GM23338 (cell line): ENCODE data around the gene SDR39U1. TPM values are rescaled to one million over a fixed set of nuclear protein-coding genes. Genes with fewer than 3 reads are reported as not detected.

Experiments
- ATAC-seq: fragments of 200-7000 bp; cut with Tn5 transposase; 3 replicates; pipeline ENCODE4 v1.9.1; 2020
- DNase-seq: peaks from one replicate; pipeline ENCODE4 v3.0.0-alpha.2; 2015; ENCODE audit warnings: low spot score
- H2AFZ ChIP-seq: fragments of 200-600 bp; sonication (generic); 2 replicates; pipeline ENCODE4 v1.8.0; 2016; ENCODE audit warnings: antibody characterized with exemption, mild to moderate bottlenecking, moderate library complexity
- H3F3A ChIP-seq: fragments of 200-600 bp; sonication (generic); replicated peaks from 2 replicates; pipeline ENCODE4 v1.8.0; 2017; ENCODE audit warnings: antibody characterized with exemption, mixed run types, low read depth
- H3K27ac ChIP-seq: fragments of 200-600 bp; sonication (generic); 2 replicates; pipeline ENCODE4 v1.6.1; 2016; ENCODE audit warnings: low read depth
- H3K27me3 ChIP-seq: fragments of 200-600 bp; sonication (generic); 2 replicates; pipeline ENCODE4 v1.8.0; 2016; ENCODE audit warnings: mild to moderate bottlenecking, mixed run types, moderate library complexity; ENCODE audit not compliant: insufficient read depth
- H3K36me3 ChIP-seq: fragments of 200-600 bp; sonication (generic); 2 replicates; pipeline ENCODE4 v1.8.0; 2016; ENCODE audit warnings: mild to moderate bottlenecking; ENCODE audit not compliant: insufficient read depth
- H3K4me1 ChIP-seq: fragments of 200-600 bp; sonication (generic); 2 replicates; pipeline ENCODE4 v1.8.0; 2016; ENCODE audit warnings: mild to moderate bottlenecking, moderate library complexity; ENCODE audit not compliant: insufficient read depth
- H3K4me2 ChIP-seq: fragments of 200-600 bp; sonication (generic); 2 replicates; pipeline ENCODE4 v1.7.1; 2017; ENCODE audit warnings: mixed run types
- H3K4me3 ChIP-seq: fragments of 200-600 bp; sonication (generic); 2 replicates; pipeline ENCODE4 v1.6.1; 2016; ENCODE audit warnings: mixed run types
- H3K79me2 ChIP-seq: fragments of 200-600 bp; sonication (generic); replicated peaks from 2 replicates; pipeline ENCODE4 v1.8.0; 2017; ENCODE audit warnings: mild to moderate bottlenecking; ENCODE audit not compliant: insufficient read depth
- H3K9me2 ChIP-seq: fragments of 200-600 bp; sonication (generic); 2 replicates; pipeline ENCODE4 v1.8.0; 2017; ENCODE audit not compliant: insufficient read depth
- H4K20me1 ChIP-seq: fragments of 200-600 bp; sonication (generic); replicated peaks from 2 replicates; pipeline ENCODE4 v1.8.0; 2017; ENCODE audit warnings: mild to moderate bottlenecking; ENCODE audit not compliant: insufficient read depth
- H3K27ac Mint-ChIP-seq: 2 replicates; pipeline ENCODE4 v1.8.0; 2020; ENCODE audit warnings: inconsistent platforms, mild to moderate bottlenecking, moderate library complexity, mixed read lengths
- H3K27me3 Mint-ChIP-seq: 3 replicates; pipeline ENCODE4 v1.8.0; 2022; ENCODE audit warnings: low read depth, mild to moderate bottlenecking, moderate library complexity, mixed read lengths, inconsistent platforms; ENCODE audit not compliant: insufficient read depth, poor library complexity
- H3K36me3 Mint-ChIP-seq: 3 replicates; pipeline ENCODE4 v1.8.0; 2021; ENCODE audit warnings: low read depth, mild to moderate bottlenecking, inconsistent platforms, moderate library complexity, mixed read lengths
- H3K4me1 Mint-ChIP-seq: 3 replicates; pipeline ENCODE4 v1.8.0; 2020; ENCODE audit warnings: mild to moderate bottlenecking, inconsistent platforms, mixed read lengths
- H3K4me3 Mint-ChIP-seq: 3 replicates; pipeline ENCODE4 v1.8.0; 2021; ENCODE audit warnings: moderate library complexity, mild to moderate bottlenecking, inconsistent platforms, mixed read lengths
- H3K9me3 Mint-ChIP-seq: 3 replicates; pipeline ENCODE4 v1.8.0; 2020; ENCODE audit warnings: moderate library complexity, mild to moderate bottlenecking, inconsistent platforms, mixed read lengths
- CREB1 ChIP-seq: fragments of 250-450 bp; sonication (Bioruptor Pico); IDR thresholded peaks from 2 replicates; pipeline ENCODE4 v1.5.0; 2020; ENCODE audit warnings: low read depth, mild to moderate bottlenecking, moderate library complexity
- JUNB ChIP-seq: IDR thresholded peaks from one replicate; pipeline ENCODE4 v1.6.1; 2016; ENCODE audit warnings: antibody characterized with exemption; ENCODE audit not compliant: unreplicated experiment
- NANOG ChIP-seq: IDR thresholded peaks from 2 replicates; pipeline ENCODE4 v1.6.1; 2016; ENCODE audit warnings: antibody characterized with exemption, borderline replicate concordance
- POLR2AphosphoS5 ChIP-seq: IDR thresholded peaks from 2 replicates; pipeline ENCODE4 v1.6.1; 2016; ENCODE audit warnings: antibody characterized with exemption, low read depth
- STAT1 ChIP-seq: IDR thresholded peaks from one replicate; pipeline ENCODE4 v1.6.1; 2016; ENCODE audit warnings: antibody characterized with exemption; ENCODE audit not compliant: unreplicated experiment
- ZNF114 ChIP-seq: fragments of 250-450 bp; sonication (Bioruptor Pico); IDR thresholded peaks from 2 replicates; pipeline ENCODE4 v1.5.0; 2020; ENCODE audit warnings: mild to moderate bottlenecking, moderate library complexity
- ZNF331 ChIP-seq: fragments of 250-450 bp; sonication (Bioruptor Pico); IDR thresholded peaks from 2 replicates; pipeline ENCODE4 v1.5.0; 2020; ENCODE audit warnings: low read depth, mild to moderate bottlenecking, moderate library complexity
- polyA plus RNA-seq: library from polyadenylated mRNA; unstranded; fragments of >200 nt; fragmentation: Nextera tagmentation; extraction: Ambion mirVana; gene quantifications from 2 replicates; pipeline ENCODE4 v1.2.1, GENCODE V29; 2016
- total RNA-seq: library from RNA; depleted of rRNA; stranded (reverse); fragments of >200 nt; shearing (Covaris generic); gene quantifications from 2 replicates; pipeline ENCODE4 v1.2.3, GENCODE V29; 2014
- TF ChIP-seq, protein P1 (sequence below): IDR thresholded peaks from one replicate; pipeline ENCODE4 v1.6.1; 2018; ENCODE audit warnings: antibody characterized with exemption; ENCODE audit not compliant: unreplicated experiment
- TF ChIP-seq, protein P2 (sequence below): fragments of 250-450 bp; sonication (Bioruptor Pico); IDR thresholded peaks from 2 replicates; pipeline ENCODE4 v1.5.0; 2020; ENCODE audit warnings: mild to moderate bottlenecking, moderate library complexity
- TF ChIP-seq, protein P3 (sequence below): IDR thresholded peaks from 2 replicates; pipeline ENCODE4 v1.6.1; 2016; ENCODE audit warnings: antibody characterized with exemption

The SDR39U1 gene
- total and polyA plus RNA-seq, 2 experiments from 2014 or later = 22.9 to 66.5 TPM

DNA sequence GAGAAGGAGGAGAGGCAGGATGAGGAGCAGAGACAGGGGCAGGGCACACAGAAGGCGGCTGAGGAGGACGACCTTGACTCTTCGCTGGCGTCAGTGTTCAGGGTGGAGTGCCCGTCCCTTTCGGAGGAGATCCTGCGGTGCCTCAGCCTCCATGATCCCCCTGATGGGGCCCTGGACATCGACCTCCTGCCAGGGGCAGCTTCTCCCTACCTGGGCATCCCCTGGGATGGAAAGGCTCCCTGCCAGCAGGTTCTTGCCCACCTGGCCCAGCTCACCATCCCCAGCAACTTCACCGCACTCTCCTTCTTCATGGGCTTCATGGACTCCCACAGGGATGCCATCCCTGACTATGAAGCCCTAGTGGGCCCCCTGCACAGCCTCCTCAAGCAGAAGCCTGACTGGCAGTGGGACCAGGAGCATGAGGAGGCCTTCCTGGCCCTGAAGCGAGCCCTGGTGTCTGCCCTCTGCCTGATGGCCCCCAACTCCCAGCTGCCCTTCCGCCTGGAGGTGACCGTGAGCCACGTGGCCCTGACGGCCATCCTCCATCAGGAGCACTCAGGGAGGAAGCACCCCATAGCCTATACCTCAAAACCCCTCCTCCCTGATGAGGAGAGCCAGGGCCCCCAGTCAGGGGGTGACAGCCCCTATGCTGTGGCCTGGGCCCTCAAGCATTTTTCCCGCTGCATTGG is 27.7 kb downstream of the SDR39U1 start:
- Histone ChIP-seq H3F3A (no peaks in the 10 kb centered on the region), H3K4me1 (no peaks in the 10 kb centered on the region), H3K4me2 (no peak overlapping the region), H4K20me1 (no peaks in the 10 kb centered on the region), H3K79me2 (no peaks in the 10 kb centered on the region), H3K4me3 (no peak overlapping the region), H3K9me2 (no peaks in the 10 kb centered on the region), H2AFZ (no peak overlapping the region), H3K27ac (no peak overlapping the region), H3K27me3 (0 out of 2 replicates have a peak, but pooled peaks cover under 1% of the 10 kb centered on the region), H3K36me3 (no peaks in the 10 kb centered on the region)
- Mint-ChIP-seq H3K4me1 (peaks cover 2% of the 10 kb centered on the region; the same call in 1 of the 3 replicates), H3K36me3 (peaks cover 5% of the 10 kb centered on the region; the same call in 1 of the 3 replicates), H3K9me3 (peaks cover 2% of the 10 kb centered on the region; the same call in 1 of the 3 replicates), H3K27ac (no peak overlapping the region), H3K27me3 (peaks cover 11% of the 10 kb centered on the region), H3K4me3 (no peak overlapping the region)
- TF ChIP-seq STAT1 (no peak), CREB1 (no peak), ZNF331 (no peak), ZNF114 (CRISPR knock-in tag) (no peak)
- no peak for ATAC-seq
- no peak for DNase-seq

DNA sequence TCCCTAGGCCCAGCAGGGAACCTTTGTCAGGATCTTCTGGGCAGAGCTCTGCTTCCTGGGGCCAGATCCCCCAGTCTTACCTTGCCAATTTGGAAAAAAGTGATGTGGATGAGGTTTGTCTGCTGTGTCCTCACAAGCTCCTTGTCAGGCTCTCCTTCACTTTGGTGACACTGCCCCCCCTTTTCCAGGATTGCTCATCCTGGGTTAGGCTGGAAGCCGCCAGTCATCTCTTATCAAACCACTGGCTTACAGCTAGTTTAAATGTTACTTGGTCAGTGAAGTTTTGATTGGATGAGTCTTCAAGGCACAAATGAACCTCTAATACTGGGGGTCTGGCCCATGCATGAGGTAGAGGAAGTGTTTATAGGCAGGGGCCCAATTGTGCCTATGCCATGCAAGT is 28.5 kb downstream of the SDR39U1 start:
- Histone ChIP-seq H3K9me2 (no peaks in the 10 kb centered on the region), H3K4me1 (no peaks in the 10 kb centered on the region)
- no peak overlapping the region for H3K27ac Mint-ChIP-seq

More for the DNA sequence above, 28.5 kb downstream of the SDR39U1 start:
- Histone ChIP-seq H3K27me3 (no peaks in the 10 kb centered on the region), H3K4me3 (no peak overlapping the region), H3K4me2 (no peak overlapping the region), H4K20me1 (no peaks in the 10 kb centered on the region), H3K79me2 (no peaks in the 10 kb centered on the region), H3K27ac (no peak overlapping the region), H3K36me3 (no peaks in the 10 kb centered on the region), H2AFZ (no peak overlapping the region), H3F3A (no peaks in the 10 kb centered on the region)
- ATAC-seq = no peak
- peaks cover 5% of the 10 kb centered on the region; the same call in 1 of the 3 replicates for H3K36me3 Mint-ChIP-seq
- no peak overlapping the region for H3K4me3 Mint-ChIP-seq
- peaks cover 8% of the 10 kb centered on the region for H3K27me3 Mint-ChIP-seq
- DNase-seq = no peak
- peaks cover 2% of the 10 kb centered on the region; the same call in 1 of the 3 replicates for H3K4me1 Mint-ChIP-seq
- TF ChIP-seq ZNF114 (CRISPR knock-in tag) (no peak), ZNF331 (no peak), JUNB (no peak), POLR2AphosphoS5 (no peak), CREB1 (no peak), NANOG (no peak)
- TF ChIP-seq, protein P1, sequence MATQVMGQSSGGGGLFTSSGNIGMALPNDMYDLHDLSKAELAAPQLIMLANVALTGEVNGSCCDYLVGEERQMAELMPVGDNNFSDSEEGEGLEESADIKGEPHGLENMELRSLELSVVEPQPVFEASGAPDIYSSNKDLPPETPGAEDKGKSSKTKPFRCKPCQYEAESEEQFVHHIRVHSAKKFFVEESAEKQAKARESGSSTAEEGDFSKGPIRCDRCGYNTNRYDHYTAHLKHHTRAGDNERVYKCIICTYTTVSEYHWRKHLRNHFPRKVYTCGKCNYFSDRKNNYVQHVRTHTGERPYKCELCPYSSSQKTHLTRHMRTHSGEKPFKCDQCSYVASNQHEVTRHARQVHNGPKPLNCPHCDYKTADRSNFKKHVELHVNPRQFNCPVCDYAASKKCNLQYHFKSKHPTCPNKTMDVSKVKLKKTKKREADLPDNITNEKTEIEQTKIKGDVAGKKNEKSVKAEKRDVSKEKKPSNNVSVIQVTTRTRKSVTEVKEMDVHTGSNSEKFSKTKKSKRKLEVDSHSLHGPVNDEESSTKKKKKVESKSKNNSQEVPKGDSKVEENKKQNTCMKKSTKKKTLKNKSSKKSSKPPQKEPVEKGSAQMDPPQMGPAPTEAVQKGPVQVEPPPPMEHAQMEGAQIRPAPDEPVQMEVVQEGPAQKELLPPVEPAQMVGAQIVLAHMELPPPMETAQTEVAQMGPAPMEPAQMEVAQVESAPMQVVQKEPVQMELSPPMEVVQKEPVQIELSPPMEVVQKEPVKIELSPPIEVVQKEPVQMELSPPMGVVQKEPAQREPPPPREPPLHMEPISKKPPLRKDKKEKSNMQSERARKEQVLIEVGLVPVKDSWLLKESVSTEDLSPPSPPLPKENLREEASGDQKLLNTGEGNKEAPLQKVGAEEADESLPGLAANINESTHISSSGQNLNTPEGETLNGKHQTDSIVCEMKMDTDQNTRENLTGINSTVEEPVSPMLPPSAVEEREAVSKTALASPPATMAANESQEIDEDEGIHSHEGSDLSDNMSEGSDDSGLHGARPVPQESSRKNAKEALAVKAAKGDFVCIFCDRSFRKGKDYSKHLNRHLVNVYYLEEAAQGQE = no peak
- TF ChIP-seq, protein P2, sequence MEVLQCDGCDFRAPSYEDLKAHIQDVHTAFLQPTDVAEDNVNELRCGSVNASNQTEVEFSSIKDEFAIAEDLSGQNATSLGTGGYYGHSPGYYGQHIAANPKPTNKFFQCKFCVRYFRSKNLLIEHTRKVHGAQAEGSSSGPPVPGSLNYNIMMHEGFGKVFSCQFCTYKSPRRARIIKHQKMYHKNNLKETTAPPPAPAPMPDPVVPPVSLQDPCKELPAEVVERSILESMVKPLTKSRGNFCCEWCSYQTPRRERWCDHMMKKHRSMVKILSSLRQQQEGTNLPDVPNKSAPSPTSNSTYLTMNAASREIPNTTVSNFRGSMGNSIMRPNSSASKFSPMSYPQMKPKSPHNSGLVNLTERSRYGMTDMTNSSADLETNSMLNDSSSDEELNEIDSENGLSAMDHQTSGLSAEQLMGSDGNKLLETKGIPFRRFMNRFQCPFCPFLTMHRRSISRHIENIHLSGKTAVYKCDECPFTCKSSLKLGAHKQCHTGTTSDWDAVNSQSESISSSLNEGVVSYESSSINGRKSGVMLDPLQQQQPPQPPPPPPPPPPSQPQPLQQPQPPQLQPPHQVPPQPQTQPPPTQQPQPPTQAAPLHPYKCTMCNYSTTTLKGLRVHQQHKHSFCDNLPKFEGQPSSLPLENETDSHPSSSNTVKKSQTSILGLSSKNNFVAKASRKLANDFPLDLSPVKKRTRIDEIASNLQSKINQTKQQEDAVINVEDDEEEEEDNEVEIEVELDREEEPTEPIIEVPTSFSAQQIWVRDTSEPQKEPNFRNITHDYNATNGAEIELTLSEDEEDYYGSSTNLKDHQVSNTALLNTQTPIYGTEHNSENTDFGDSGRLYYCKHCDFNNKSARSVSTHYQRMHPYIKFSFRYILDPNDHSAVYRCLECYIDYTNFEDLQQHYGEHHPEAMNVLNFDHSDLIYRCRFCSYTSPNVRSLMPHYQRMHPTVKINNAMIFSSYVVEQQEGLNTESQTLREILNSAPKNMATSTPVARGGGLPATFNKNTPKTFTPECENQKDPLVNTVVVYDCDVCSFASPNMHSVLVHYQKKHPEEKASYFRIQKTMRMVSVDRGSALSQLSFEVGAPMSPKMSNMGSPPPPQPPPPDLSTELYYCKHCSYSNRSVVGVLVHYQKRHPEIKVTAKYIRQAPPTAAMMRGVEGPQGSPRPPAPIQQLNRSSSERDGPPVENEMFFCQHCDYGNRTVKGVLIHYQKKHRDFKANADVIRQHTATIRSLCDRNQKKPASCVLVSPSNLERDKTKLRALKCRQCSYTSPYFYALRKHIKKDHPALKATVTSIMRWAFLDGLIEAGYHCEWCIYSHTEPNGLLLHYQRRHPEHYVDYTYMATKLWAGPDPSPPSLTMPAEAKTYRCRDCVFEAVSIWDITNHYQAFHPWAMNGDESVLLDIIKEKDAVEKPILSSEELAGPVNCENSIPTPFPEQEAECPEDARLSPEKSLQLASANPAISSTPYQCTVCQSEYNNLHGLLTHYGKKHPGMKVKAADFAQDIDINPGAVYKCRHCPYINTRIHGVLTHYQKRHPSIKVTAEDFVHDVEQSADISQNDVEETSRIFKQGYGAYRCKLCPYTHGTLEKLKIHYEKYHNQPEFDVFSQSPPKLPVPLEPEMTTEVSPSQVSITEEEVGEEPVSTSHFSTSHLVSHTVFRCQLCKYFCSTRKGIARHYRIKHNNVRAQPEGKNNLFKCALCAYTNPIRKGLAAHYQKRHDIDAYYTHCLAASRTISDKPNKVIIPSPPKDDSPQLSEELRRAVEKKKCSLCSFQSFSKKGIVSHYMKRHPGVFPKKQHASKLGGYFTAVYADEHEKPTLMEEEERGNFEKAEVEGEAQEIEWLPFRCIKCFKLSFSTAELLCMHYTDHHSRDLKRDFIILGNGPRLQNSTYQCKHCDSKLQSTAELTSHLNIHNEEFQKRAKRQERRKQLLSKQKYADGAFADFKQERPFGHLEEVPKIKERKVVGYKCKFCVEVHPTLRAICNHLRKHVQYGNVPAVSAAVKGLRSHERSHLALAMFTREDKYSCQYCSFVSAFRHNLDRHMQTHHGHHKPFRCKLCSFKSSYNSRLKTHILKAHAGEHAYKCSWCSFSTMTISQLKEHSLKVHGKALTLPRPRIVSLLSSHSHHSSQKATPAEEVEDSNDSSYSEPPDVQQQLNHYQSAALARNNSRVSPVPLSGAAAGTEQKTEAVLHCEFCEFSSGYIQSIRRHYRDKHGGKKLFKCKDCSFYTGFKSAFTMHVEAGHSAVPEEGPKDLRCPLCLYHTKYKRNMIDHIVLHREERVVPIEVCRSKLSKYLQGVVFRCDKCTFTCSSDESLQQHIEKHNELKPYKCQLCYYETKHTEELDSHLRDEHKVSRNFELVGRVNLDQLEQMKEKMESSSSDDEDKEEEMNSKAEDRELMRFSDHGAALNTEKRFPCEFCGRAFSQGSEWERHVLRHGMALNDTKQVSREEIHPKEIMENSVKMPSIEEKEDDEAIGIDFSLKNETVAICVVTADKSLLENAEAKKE (CRISPR knock-in tag) = no peak
- TF ChIP-seq, protein P3, sequence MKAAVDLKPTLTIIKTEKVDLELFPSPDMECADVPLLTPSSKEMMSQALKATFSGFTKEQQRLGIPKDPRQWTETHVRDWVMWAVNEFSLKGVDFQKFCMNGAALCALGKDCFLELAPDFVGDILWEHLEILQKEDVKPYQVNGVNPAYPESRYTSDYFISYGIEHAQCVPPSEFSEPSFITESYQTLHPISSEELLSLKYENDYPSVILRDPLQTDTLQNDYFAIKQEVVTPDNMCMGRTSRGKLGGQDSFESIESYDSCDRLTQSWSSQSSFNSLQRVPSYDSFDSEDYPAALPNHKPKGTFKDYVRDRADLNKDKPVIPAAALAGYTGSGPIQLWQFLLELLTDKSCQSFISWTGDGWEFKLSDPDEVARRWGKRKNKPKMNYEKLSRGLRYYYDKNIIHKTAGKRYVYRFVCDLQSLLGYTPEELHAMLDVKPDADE = no peak
- peaks cover 2% of the 10 kb centered on the region; the same call in 1 of the 3 replicates for H3K9me3 Mint-ChIP-seq
